MM.1S (cell line): ENCODE measurements around the gene MOAP1.
"Not testable (repeated sequence)": the region's sequence is repeated elsewhere in the genome, so short reads cannot be mapped to it uniquely, and the experiment has no call there.

Experiments used
- DNase-seq: peaks from one replicate; pipeline ENCODE4 v3.0.0-alpha.2; 2015
- H2AFZ ChIP-seq: fragments of 300-600 bp; sonication (generic); 2 replicates; pipeline ENCODE4 v1.6.0; 2016; ENCODE audit warnings: antibody characterized with exemption, low read length
- H3F3A ChIP-seq: fragments of 300-600 bp; sonication (generic); 2 replicates; pipeline ENCODE4 v1.6.1; 2016; ENCODE audit warnings: mild to moderate bottlenecking, antibody characterized with exemption, low read length, moderate library complexity, mixed read lengths; ENCODE audit not compliant: insufficient read depth
- H3K27ac ChIP-seq: fragments of 300-600 bp; sonication (generic); 2 replicates; pipeline ENCODE4 v1.5.1; 2016; ENCODE audit warnings: mild to moderate bottlenecking, low read length
- H3K27me3 ChIP-seq: fragments of 300-600 bp; sonication (generic); replicated peaks from 2 replicates; pipeline ENCODE4 v1.6.0; 2016; ENCODE audit warnings: low read length; ENCODE audit not compliant: insufficient read depth
- H3K36me3 ChIP-seq: fragments of 300-600 bp; sonication (generic); replicated peaks from 2 replicates; pipeline ENCODE4 v1.6.1; 2016; ENCODE audit warnings: mild to moderate bottlenecking, low read length, mixed read lengths; ENCODE audit not compliant: insufficient read depth
- H3K4me1 ChIP-seq: fragments of 300-600 bp; sonication (generic); 2 replicates; pipeline ENCODE4 v1.6.1; 2016; ENCODE audit warnings: low read length, mixed read lengths
- H3K4me2 ChIP-seq: fragments of 300-600 bp; sonication (generic); 2 replicates; pipeline ENCODE4 v1.6.0; 2016; ENCODE audit warnings: low read depth, low read length
- H3K4me3 ChIP-seq: fragments of 300-600 bp; sonication (generic); 2 replicates; pipeline ENCODE4 v1.5.1; 2016; ENCODE audit warnings: low read length, mixed read lengths
- H3K79me2 ChIP-seq: fragments of 300-600 bp; sonication (generic); 2 replicates; pipeline ENCODE4 v1.6.1; 2016; ENCODE audit warnings: mixed run types, low read length, mixed read lengths
- H3K9ac ChIP-seq: fragments of 300-600 bp; sonication (generic); 2 replicates; pipeline ENCODE4 v1.6.1; 2016; ENCODE audit warnings: low read length, mixed read lengths
- H3K9me2 ChIP-seq: fragments of 300-600 bp; sonication (generic); replicated peaks from 2 replicates; pipeline ENCODE4 v1.6.1; 2016; ENCODE audit warnings: mild to moderate bottlenecking, low read length, mixed read lengths; ENCODE audit not compliant: insufficient read depth
- H3K9me3 ChIP-seq: fragments of 300-600 bp; sonication (generic); replicated peaks from 2 replicates; pipeline ENCODE4 v1.6.1; 2016; ENCODE audit warnings: mild to moderate bottlenecking, low read length, mixed read lengths; ENCODE audit not compliant: insufficient read depth
- H4K20me1 ChIP-seq: fragments of 300-600 bp; sonication (generic); 2 replicates; pipeline ENCODE4 v1.6.1; 2016; ENCODE audit warnings: mild to moderate bottlenecking, low read length, moderate library complexity, mixed read lengths; ENCODE audit not compliant: insufficient read depth
- EZH2 ChIP-seq: fragments of 300-600 bp; sonication (generic); optimal IDR thresholded peaks from 2 replicates; pipeline ENCODE3; 2017; ENCODE audit warnings: low read depth, mild to moderate bottlenecking, antibody characterized with exemption, low read length, mixed read lengths
- EZH2phosphoT487 ChIP-seq: fragments of 300-600 bp; sonication (generic); IDR thresholded peaks from 2 replicates; pipeline ENCODE4 v1.6.1; 2018; ENCODE audit warnings: antibody characterized with exemption, low read length
- TF ChIP-seq, protein P1 (sequence below): fragments of 300-600 bp; sonication (generic); IDR thresholded peaks from 2 replicates; pipeline ENCODE4 v1.5.1; 2016; ENCODE audit warnings: antibody characterized with exemption, low read length, mixed read lengths

The MOAP1 gene

DNA sequence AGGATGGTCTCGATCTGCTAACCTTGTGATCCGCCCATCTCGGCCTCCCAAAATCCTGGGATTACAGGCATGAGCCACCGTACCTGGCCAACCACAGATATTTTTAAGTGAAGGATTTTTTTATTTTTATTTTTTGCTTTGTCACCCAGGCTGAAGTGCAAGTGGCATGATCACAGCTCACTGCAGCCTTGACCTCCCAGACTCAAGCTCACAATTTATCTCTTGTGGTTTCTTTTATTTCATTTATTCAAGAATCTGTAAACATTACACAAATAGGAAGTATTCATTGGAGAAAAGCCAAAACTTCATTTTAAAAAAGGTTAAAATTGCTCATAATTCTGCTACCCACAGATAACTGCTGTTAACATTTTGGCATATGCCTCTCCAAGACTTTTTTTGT, 13.3 kb downstream of the MOAP1 start:
- H3K4me3 ChIP-seq, result no peak overlapping the region
- TF ChIP-seq EZH2phosphoT487, result no peak
- TF ChIP-seq EZH2, result no peak
- TF ChIP-seq, protein P1, sequence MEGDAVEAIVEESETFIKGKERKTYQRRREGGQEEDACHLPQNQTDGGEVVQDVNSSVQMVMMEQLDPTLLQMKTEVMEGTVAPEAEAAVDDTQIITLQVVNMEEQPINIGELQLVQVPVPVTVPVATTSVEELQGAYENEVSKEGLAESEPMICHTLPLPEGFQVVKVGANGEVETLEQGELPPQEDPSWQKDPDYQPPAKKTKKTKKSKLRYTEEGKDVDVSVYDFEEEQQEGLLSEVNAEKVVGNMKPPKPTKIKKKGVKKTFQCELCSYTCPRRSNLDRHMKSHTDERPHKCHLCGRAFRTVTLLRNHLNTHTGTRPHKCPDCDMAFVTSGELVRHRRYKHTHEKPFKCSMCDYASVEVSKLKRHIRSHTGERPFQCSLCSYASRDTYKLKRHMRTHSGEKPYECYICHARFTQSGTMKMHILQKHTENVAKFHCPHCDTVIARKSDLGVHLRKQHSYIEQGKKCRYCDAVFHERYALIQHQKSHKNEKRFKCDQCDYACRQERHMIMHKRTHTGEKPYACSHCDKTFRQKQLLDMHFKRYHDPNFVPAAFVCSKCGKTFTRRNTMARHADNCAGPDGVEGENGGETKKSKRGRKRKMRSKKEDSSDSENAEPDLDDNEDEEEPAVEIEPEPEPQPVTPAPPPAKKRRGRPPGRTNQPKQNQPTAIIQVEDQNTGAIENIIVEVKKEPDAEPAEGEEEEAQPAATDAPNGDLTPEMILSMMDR, result no peak
- H3K4me1 ChIP-seq, result no peaks in the 10 kb centered on the region
- H3K36me3 ChIP-seq, result no peaks in the 10 kb centered on the region
- no peak overlapping the region for H3K9ac ChIP-seq
- H3K9me2 ChIP-seq, result no peaks in the 10 kb centered on the region
- no peaks in the 10 kb centered on the region for H3F3A ChIP-seq
- no peaks in the 10 kb centered on the region for H3K9me3 ChIP-seq
- H3K27ac ChIP-seq, result no peak overlapping the region
- H4K20me1 ChIP-seq, result no peaks in the 10 kb centered on the region
- H2AFZ ChIP-seq, result no peak overlapping the region
- DNase-seq, result no peak
- no peaks in the 10 kb centered on the region for H3K27me3 ChIP-seq
- no peaks in the 10 kb centered on the region for H3K79me2 ChIP-seq
- no peak overlapping the region for H3K4me2 ChIP-seq

DNA sequence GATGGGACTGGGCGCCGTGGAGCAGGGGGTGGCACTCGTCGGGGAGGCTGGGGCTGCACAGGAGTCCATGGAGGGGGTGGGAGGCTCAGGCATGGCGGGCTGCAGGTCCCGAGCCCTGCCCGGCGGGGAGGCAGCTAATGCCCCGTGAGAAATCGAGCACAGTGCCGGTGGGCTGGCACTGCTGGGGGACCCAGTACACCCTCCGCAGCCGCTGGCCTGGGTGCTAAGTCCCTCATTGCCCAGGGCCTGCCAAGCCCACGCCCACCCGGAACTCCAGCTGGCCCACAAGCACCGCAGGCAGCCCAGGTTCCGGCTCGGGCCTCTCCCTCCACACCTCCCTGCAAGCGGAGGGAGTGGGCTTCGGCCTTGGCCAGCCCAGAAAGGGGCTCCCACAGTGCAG, 14.6 kb downstream of the MOAP1 start:
- not testable (repeated sequence) for H3K27ac ChIP-seq, DNase-seq, H2AFZ ChIP-seq, H3K4me2 ChIP-seq, H3K9me2 ChIP-seq, H3K9ac ChIP-seq, H3F3A ChIP-seq, H3K36me3 ChIP-seq, H3K4me1 ChIP-seq, H3K79me2 ChIP-seq, H3K9me3 ChIP-seq, H4K20me1 ChIP-seq, H3K27me3 ChIP-seq, H3K4me3 ChIP-seq

- not testable (repeated sequence) for H3K4me2 ChIP-seq, H3K9me3 ChIP-seq, H3K9me2 ChIP-seq, H3K9ac ChIP-seq, H3K4me3 ChIP-seq, H2AFZ ChIP-seq, H3K79me2 ChIP-seq, H3K27me3 ChIP-seq, DNase-seq, H3K36me3 ChIP-seq, H3K4me1 ChIP-seq, H3K27ac ChIP-seq, H3F3A ChIP-seq, H4K20me1 ChIP-seq
These were observed 15.1 kb downstream of the MOAP1 start for GRCh38 chr14:93169619-93170018.

DNA sequence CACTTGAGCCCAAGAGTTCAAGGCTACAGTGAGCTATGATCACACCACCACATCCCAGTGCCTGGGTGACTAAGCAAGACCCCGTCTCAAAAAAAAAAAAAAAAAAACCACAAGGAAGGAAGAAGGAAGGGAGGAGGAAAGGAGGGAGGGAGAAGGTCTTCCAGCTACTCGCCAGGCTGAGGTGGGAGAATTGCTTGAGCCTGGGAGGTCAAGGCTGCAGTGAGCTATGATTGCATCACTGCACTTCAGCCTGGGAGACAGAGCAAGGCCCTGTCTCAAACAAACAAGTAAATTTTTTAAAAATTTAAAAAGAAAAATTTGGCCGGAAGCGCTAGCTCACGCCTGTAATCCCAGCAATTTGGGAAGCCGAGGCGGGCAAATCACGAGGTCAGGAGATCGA, 16.1 kb downstream of the MOAP1 start:
- H3K4me3 ChIP-seq, H2AFZ ChIP-seq, H4K20me1 ChIP-seq, H3K9me3 ChIP-seq, H3K9ac ChIP-seq, H3K27ac ChIP-seq, H3K4me2 ChIP-seq, H3K79me2 ChIP-seq, DNase-seq, H3K9me2 ChIP-seq, H3K36me3 ChIP-seq, H3K4me1 ChIP-seq, H3F3A ChIP-seq, H3K27me3 ChIP-seq: not testable (repeated sequence)

DNA sequence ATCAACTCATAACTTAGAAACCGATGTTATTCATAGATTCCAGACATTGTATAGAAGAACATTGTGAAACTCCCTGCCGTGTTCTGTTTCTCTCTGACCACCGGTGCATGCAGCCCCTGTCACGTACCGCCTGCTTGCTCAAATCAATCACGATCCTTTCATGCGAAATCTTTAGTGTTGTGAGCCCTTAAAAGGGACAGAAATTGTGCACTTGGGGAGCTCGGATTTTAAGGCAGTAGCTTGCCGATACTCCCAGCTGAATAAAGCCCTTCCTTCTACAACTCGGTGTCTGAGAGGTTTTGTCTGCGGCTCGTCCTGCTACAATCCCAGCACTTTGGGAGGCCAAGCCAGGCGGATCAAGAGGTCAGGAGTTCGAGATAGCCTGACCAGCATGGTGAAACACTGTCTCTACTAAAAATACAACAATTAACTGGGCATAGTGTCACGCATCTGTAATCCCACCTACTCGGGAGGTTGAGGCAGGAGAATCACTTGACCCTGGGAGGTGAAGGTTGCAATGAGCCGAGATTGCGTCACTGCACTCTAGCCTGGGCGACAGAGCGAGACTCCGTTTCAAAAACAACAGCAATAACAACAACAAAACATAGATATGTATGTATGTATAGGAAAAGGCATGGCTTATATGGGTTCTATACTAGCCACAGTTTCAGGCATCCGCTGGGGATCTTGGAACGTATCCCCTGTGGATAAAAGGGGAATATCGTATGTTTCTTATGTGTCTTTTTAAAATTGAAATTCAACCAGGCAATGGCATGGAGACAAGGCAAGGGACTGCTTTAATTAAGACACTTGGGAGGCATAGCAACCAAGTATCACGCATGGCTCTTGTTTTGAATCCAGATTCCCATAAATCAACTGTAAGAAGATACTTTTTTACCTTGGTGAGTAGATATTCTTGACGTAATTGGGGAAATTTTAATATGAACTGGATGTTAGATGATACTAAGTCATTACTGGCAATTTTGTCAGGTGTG, 19.1 kb downstream of the MOAP1 start:
- H3K27me3 ChIP-seq, H3K4me2 ChIP-seq, H3K4me3 ChIP-seq, H3K79me2 ChIP-seq, H3K4me1 ChIP-seq, H3K9me3 ChIP-seq, H3K27ac ChIP-seq, H3K36me3 ChIP-seq, H2AFZ ChIP-seq, H4K20me1 ChIP-seq, H3K9ac ChIP-seq, H3F3A ChIP-seq, DNase-seq, H3K9me2 ChIP-seq: not testable (repeated sequence)
